ENCODE results near the gene LRRC8C. TPM values are rescaled to one million over a fixed set of nuclear protein-coding genes. Genes with fewer than 3 reads are reported as not detected.

LRRC8C gene
- total RNA-seq, 1 donor from 2014 or later: 4.6 TPM

DNA sequence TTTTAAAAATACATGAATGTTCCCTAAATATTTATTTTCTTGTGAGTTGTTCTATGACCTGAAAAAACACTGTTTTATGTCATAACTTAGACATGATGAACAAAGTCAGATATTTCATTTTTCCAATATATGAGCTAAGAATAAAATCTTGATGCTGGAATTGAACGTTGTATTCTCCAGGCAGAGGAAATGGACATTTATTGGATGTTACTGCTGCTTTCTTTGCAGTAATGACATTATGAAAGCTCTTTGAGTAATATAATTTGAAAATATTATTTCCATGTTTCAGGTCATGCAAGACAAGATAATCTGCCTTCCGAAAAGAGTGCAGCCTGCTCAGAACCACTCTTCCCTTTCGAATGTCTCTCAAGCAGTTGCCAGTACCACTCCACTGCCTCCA lies 79.5 kb downstream of the LRRC8C start:
- Mint-ChIP-seq H3K9me3 (no peaks in the 10 kb centered on the region), H3K36me3 (ENCODE audit: low read depth) (no peaks in the 10 kb centered on the region), H3K4me3 (no peak overlapping the region), H3K27me3 (ENCODE audit: low read depth) (no peaks in the 10 kb centered on the region), H3K27ac (ENCODE audit: unreplicated experiment) (no peak overlapping the region), H3K4me1 (peaks cover 7% of the 10 kb centered on the region)
- no peak for DNase-seq (ENCODE audit: low read depth, low spot score)
- TF ChIP-seq, protein P1, sequence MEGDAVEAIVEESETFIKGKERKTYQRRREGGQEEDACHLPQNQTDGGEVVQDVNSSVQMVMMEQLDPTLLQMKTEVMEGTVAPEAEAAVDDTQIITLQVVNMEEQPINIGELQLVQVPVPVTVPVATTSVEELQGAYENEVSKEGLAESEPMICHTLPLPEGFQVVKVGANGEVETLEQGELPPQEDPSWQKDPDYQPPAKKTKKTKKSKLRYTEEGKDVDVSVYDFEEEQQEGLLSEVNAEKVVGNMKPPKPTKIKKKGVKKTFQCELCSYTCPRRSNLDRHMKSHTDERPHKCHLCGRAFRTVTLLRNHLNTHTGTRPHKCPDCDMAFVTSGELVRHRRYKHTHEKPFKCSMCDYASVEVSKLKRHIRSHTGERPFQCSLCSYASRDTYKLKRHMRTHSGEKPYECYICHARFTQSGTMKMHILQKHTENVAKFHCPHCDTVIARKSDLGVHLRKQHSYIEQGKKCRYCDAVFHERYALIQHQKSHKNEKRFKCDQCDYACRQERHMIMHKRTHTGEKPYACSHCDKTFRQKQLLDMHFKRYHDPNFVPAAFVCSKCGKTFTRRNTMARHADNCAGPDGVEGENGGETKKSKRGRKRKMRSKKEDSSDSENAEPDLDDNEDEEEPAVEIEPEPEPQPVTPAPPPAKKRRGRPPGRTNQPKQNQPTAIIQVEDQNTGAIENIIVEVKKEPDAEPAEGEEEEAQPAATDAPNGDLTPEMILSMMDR (conservative IDR thresholded peaks at IDR 0.05): no peak

DNA sequence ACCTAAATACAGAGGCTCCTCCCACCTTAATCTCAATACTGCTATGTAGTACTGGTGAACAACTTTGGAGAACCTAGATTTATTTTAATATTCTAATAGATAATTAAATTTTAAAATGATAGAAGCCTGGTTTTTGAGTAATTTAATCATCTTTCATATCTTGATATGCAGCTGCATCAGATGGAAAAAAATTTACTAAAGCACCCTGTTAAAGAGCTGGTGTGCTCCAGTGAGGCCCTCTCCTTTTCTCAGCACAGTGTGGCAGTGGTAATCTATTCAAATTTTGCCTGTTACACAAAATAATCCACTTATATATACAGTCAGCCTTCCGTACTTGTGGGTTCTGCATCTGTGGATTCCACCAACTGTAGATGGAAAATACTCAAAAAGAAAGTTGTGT lies 82.8 kb downstream of the LRRC8C start:
- TF ChIP-seq, protein P1 (conservative IDR thresholded peaks at IDR 0.05): no peak
- DNase-seq (ENCODE audit: low read depth, low spot score): no peak
- no peaks in the 10 kb centered on the region for H3K27me3 Mint-ChIP-seq (ENCODE audit: low read depth)
- no peaks in the 10 kb centered on the region for H3K9me3 Mint-ChIP-seq
- no peak overlapping the region for H3K4me3 Mint-ChIP-seq
- H3K4me1 Mint-ChIP-seq: peaks cover 9% of the 10 kb centered on the region
- no peaks in the 10 kb centered on the region for H3K36me3 Mint-ChIP-seq (ENCODE audit: low read depth)
- H3K27ac Mint-ChIP-seq (ENCODE audit: unreplicated experiment): no peak overlapping the region

DNA sequence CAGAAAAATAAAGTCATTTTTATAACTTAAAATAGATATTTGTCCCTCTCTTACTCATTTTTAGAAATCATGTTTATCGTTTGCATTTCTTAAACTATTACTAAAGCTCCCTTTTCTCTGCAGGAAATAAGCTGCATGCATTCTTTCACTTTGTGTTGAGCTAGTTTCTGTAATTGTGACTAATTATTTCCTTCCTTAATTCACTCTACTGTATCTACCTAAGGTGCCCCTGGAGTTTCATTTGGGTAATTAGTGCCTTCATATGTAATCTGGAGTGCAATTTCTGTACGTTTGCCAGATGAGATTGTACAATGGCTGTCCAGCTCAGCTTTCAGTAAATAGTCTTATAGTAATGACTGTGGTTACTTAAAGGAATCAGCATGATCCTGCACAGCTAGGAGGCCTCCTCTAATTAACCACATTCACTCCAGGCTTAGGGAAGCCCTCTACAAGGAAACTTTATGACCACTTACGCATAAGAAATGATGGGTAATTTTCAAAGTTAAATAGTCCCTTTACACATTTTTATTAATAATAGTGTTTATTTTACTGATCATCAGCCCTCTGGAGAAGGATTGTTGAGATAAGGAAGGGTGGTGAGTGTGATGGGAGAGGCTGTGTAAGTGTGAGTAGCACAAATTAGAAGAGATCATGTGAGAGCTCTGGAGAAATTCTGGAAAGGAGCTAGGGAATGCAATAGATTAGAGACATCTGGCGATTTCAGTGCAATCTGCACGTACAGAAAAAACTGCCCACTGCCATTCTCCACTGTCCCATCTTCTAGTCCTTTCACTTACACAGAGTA lies 86.8 kb downstream of the LRRC8C start:
- Mint-ChIP-seq H3K4me3 (no peak overlapping the region), H3K9me3 (peaks cover 2% of the 10 kb centered on the region), H3K4me1 (peaks cover 9% of the 10 kb centered on the region), H3K27me3 (ENCODE audit: low read depth) (no peaks in the 10 kb centered on the region), H3K27ac (ENCODE audit: unreplicated experiment) (no peak overlapping the region), H3K36me3 (ENCODE audit: low read depth) (no peaks in the 10 kb centered on the region)
- TF ChIP-seq, protein P1 (conservative IDR thresholded peaks at IDR 0.05): no peak
- no peak for DNase-seq (ENCODE audit: low read depth, low spot score)

DNA sequence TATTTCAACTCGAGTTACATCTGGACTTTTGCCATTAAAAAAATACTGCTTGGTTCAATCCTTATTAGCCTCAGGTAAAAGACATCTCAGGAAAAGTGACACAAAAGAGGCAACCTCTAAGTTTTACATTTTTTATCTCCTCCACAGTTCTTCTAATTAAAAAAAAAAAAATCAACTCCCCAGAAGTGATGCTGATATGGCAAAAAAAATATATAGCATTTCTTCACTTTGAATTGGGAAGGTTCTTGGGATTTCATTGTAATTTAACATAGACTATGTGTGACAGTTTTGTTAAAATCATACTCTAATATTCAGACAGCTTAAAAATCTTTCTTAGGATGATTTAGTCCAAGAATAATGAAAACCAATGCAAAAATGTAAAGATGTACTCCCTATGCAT lies 87.9 kb downstream of the LRRC8C start:
- Mint-ChIP-seq H3K27me3 (ENCODE audit: low read depth) (no peaks in the 10 kb centered on the region), H3K36me3 (ENCODE audit: low read depth) (no peaks in the 10 kb centered on the region), H3K4me1 (peaks cover 9% of the 10 kb centered on the region), H3K9me3 (peaks cover 2% of the 10 kb centered on the region), H3K4me3 (no peak overlapping the region), H3K27ac (ENCODE audit: unreplicated experiment) (no peak overlapping the region)
- TF ChIP-seq, protein P1 (conservative IDR thresholded peaks at IDR 0.05): no peak
- DNase-seq (ENCODE audit: low read depth, low spot score): no peak

DNA sequence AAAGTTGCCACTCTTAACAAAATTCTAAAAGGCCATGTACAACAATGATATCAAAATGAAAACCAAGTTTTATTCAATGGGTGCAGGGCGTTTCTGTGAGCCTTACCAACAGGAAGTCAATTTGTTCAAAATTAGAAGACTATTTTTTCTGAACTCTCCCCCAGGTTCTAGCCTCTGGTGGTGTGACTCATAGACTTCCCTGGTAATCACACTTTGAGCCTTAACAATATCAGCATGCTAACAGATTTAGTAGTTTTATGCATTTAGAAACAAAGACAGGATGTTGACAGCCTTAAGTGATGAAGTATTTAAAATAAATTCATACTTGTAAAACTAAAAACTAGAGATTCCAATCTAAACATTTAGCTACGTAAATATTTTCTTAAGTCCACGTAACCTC lies 88.4 kb downstream of the LRRC8C start:
- H3K27ac Mint-ChIP-seq (ENCODE audit: unreplicated experiment): no peak overlapping the region
- H3K4me1 Mint-ChIP-seq: peaks cover 9% of the 10 kb centered on the region
- peaks cover 2% of the 10 kb centered on the region for H3K9me3 Mint-ChIP-seq
- TF ChIP-seq, protein P1 (conservative IDR thresholded peaks at IDR 0.05): no peak
- no peak for DNase-seq (ENCODE audit: low read depth, low spot score)
- H3K27me3 Mint-ChIP-seq (ENCODE audit: low read depth): no peaks in the 10 kb centered on the region
- no peaks in the 10 kb centered on the region for H3K36me3 Mint-ChIP-seq (ENCODE audit: low read depth)
- no peak overlapping the region for H3K4me3 Mint-ChIP-seq
